ENCODE measurements around the gene SGSM2.

Gene SGSM2

DNA sequence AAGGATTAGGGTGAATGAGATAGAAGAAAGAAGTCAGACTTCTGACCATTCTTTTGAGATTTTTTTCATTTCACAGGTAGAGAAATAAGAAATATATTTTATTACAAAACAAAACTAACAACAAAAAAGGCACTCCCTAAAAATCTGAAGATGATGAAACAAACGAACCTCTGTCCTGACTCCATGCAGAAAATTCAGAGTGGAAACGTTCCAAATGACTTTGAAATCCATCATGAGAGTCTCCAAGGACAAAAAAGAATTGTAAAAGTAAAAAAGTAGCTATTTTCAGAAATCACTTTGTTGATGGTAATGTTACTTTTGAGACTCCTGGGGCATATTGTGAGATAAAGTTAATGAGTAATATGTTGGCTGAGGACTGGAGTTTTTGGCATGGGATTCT, 89.9 kb downstream of the SGSM2 start:
- no peak for DNase-seq

DNA sequence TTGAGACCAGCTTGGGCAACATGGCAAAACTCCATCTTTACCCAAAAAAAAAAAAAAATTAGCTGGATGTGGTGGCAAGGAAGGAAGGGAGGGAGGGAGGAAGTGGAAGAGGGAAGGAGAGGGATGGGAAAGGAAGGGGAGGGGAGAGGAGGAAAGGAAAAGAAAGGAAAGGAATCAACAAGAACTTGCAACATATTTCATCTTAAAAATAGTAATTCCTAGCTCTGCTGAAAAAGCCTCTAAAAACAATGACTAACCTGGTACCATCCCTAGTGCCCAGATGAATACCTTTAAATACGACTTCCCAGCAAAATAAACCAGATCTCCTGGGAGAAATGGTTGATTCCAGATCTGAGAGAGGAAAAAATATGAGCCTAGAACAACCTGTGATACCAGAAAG, 90.6 kb downstream of the SGSM2 start:
- no peak for DNase-seq
